Dedifferentiated amniotic fluid mesenchymal stem cell (primary cell): ENCODE measurements around the gene PDE8A.
A peak's percentile ranks its signal among the peaks of the same experiment; 100 is the strongest.
"Not testable (repeated sequence)": the region's sequence is repeated elsewhere in the genome, so short reads cannot be mapped to it uniquely, and the experiment has no call there.

Source experiments
- DNase-seq: peaks from one replicate; pipeline ENCODE4 v3.0.0-alpha.2; 2016; ENCODE audit errors: extremely low spot score

PDE8A gene

GRCh38 chr15:85168642-85169173 is 187.1 kb downstream of the PDE8A start:
- no peak for DNase-seq

GRCh38 chr15:85171736-85172135 is 190.1 kb downstream of the PDE8A start:
- no peak for DNase-seq

- DNase-seq, result no peak
Observed at GRCh38 chr15:85172846-85173490, 191.3 kb downstream of the PDE8A start.

DNA sequence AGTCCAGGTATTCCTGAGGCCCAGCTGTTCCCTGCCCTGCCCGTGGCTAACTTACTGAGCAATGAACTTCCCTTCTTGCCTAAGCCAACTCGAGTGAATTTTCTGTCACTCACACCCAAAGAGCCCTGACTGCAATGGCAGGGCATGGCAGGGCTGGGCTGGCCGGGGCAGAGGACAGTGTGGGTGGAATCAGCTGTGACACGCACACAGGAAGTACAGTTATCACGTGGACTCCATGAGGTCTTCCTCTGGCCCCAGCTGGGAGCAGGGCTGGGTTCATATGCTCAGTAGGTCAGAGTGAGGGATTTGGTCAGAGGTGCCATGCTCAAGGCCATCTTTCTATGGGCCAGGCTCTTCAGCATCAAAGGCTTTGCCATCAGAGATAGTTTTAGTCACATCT is 192.0 kb downstream of the PDE8A start:
- not testable (repeated sequence) for DNase-seq

DNA sequence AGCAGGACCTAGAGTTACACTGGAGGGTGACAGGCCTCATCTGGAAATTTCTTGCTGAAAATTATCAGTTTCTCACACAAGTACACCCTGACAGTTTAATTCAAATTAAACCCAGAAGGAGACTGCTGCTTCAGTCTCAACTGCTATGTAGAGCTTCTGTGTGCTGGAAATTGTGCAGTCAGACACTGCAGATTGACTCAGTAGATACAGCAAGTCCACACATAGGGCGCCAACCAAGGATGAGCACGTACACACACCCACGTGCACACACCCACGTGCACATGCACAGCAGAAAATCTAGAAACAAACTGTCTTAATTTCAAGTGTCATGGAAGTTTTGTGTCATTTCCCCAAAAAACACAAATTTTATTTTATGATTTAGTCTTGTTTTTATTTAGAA is 192.9 kb downstream of the PDE8A start:
- no peak for DNase-seq

- DNase-seq, result peak; percentile 49
Observed at GRCh38 chr15:85177042-85177515, 195.4 kb downstream of the PDE8A start.

DNA sequence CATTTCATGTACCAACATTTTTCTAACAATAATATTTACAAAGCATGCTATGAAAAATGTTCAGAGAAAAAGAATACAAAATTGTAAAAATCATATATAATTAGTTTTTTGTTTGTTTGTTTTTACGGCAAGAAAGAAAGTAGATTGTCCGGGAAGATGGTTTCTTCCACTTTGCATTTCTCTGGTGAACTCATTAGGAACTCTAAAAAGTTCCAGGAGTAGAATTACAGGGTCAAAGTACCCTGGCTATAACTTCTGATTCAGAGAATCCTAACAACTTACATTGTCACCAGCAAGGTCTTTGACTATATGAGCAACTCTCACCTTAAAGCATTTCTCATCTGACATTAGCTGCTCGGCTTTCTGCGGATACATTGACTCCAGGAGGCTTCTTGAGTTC is 196.7 kb downstream of the PDE8A start:
- no peak for DNase-seq

- no peak for DNase-seq
Observed at GRCh38 chr15:85179700-85180099, 198.0 kb downstream of the PDE8A start.

- DNase-seq, result not testable (repeated sequence)
Observed at GRCh38 chr15:85185350-85185749, 203.7 kb downstream of the PDE8A start.

GRCh38 chr15:85188171-85188577 is 206.5 kb downstream of the PDE8A start:
- DNase-seq, result not testable (repeated sequence)
